Choroid plexus epithelial cell (primary cell): ENCODE measurements around the gene INTS1.

Source experiments
- DNase-seq: peaks from one replicate; pipeline ENCODE4 v3.0.0-alpha.2; 2010; ENCODE audit warnings: low read depth
- H3K4me3 ChIP-seq: 2 replicates; pipeline ENCODE4 v1.5.1; 2011; ENCODE audit warnings: low read depth, mild to moderate bottlenecking, control low read depth, low read length, moderate library complexity
- TF ChIP-seq, protein P1 (sequence below): conservative IDR thresholded peaks from 2 replicates; pipeline ENCODE4 v1.5.1; 2011; ENCODE audit warnings: low read depth, mild to moderate bottlenecking, control low read depth, inconsistent platforms, low read length, moderate library complexity

The INTS1 gene

DNA sequence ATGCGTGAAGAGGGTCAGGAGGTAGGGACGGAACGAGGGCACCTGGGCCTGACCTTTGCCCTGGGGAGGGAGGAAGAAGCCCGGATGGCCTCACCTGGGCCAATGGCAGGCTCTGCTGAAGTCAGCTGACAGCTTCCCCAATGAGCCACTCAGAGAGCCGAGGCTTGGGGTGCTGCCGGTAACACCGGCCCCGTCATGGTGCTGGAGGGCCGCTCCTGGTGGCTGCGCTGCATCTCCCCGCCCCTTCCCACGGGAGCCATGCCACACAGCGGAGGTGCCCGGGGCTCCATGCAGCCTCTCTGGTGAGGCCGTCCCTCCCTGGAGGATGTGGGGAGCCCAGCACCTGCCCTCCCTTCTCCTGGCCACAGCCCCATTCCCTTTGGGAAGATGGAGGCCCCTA is 27.3 kb downstream of the INTS1 start:
- TF ChIP-seq, protein P1, sequence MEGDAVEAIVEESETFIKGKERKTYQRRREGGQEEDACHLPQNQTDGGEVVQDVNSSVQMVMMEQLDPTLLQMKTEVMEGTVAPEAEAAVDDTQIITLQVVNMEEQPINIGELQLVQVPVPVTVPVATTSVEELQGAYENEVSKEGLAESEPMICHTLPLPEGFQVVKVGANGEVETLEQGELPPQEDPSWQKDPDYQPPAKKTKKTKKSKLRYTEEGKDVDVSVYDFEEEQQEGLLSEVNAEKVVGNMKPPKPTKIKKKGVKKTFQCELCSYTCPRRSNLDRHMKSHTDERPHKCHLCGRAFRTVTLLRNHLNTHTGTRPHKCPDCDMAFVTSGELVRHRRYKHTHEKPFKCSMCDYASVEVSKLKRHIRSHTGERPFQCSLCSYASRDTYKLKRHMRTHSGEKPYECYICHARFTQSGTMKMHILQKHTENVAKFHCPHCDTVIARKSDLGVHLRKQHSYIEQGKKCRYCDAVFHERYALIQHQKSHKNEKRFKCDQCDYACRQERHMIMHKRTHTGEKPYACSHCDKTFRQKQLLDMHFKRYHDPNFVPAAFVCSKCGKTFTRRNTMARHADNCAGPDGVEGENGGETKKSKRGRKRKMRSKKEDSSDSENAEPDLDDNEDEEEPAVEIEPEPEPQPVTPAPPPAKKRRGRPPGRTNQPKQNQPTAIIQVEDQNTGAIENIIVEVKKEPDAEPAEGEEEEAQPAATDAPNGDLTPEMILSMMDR = no peak
- no peak for DNase-seq
- H3K4me3 ChIP-seq = no peak overlapping the region

GRCh38 chr7:1475991-1476390 is 28.2 kb downstream of the INTS1 start:
- TF ChIP-seq, protein P1 = no peak
- no peak for DNase-seq
- H3K4me3 ChIP-seq = no peak overlapping the region

DNA sequence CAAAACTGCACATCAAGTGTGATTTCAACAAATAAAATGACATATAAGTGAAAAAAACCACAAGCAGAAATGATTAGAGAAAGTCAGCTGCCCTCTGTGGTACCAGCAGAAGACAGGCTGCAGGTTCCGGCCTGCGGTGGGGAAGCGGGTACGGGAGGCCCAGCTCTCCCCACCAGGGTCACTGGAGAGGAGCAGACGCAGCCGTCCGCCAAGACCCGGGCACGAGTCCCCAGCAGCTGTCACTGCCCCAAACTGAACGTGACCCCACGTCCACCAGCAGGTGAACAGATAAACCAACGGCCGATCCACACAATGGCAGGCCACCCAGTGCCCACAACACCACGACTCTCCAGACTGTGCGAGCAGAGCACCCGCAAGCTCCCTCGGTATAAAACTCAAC is 28.8 kb downstream of the INTS1 start:
- no peak for DNase-seq
- TF ChIP-seq, protein P1 = no peak
- no peak overlapping the region for H3K4me3 ChIP-seq

GRCh38 chr7:1474736-1475135 is 29.5 kb downstream of the INTS1 start:
- no peak for DNase-seq
- H3K4me3 ChIP-seq = no peak overlapping the region
- TF ChIP-seq, protein P1 = no peak

- TF ChIP-seq, protein P1 = peak; percentile 86
- peak; percentile 92 for DNase-seq
- H3K4me3 ChIP-seq = no peak overlapping the region
These were observed 30.2 kb downstream of the INTS1 start for GRCh38 chr7:1473864-1474512.

DNA sequence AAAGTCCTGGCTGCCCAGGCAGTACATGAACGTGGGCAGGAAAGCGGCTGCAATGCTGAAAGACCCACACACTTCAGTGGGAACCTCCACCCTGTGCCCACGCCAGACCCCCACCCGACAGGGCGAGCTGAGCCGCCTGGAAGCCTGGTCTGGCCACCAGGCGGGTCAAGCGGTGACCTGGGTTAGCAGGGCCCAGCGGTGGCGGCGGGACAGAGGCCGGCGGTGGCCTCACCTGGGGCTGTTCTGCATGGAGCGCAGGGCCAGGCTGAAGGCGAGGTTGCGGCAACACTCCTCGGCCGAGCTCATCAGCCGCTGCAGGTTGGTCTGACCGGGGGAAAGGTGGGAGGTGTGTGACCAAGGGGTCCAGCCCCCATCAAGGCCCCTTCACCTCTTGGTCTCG is 33.3 kb downstream of the INTS1 start:
- no peak for DNase-seq
- TF ChIP-seq, protein P1 = no peak

GRCh38 chr7:1468643-1469298 is 35.4 kb downstream of the INTS1 start:
- TF ChIP-seq, protein P1 = no peak
- DNase-seq = no peak
- no peak overlapping the region for H3K4me3 ChIP-seq

More for the DNA sequence above, 33.3 kb downstream of the INTS1 start:
- no peak overlapping the region for H3K4me3 ChIP-seq
